Activated naive CD8-positive, alpha-beta T cell treated with anti-CD3 and anti-CD28 coated beads, Interleukin-2, amount 50 U/mL, for 16 hours (primary cell): ENCODE measurements around the gene MRPL20.
"Not testable (repeated sequence)": the region's sequence is repeated elsewhere in the genome, so short reads cannot be mapped to it uniquely, and the experiment has no call there.

Source experiments
- DNase-seq: peaks from one replicate; pipeline ENCODE4 v3.0.0-alpha.2; 2020; ENCODE audit warnings: low read depth, low spot score

The MRPL20 gene

DNA sequence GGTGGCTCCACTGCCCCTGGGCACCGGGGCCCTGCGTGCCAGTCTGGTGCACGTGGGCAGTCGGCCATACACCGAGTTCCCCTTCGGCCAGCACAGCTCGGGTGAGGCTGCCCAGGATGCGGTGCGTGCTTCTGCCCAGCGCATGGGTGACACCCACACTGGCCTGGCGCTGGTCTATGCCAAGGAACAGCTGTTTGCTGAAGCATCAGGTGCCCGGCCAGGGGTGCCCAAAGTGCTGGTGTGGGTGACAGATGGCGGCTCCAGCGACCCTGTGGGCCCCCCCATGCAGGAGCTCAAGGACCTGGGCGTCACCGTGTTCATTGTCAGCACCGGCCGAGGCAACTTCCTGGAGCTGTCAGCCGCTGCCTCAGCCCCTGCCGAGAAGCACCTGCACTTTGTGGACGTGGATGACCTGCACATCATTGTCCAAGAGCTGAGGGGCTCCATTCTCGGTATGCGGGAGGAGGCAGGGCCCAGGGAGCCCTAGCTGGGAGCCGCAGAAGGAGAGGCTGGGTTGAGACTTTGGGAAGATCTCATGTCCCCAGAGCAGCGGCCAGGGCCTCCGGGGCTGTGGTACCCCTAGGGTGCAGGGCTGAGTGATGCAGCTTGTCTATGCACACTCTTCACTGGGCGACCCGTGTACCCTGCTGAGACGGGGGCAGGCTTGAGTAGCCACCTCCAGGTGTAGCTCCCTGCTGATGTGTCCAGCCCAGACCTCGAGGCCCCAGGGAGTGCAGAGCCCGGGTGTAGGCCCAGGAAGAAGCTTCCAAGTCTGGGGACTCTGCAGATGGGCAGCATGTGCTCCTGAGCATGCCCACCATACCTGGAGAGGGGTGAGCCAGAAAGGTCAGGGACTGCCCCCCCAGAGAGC lies 30.2 kb upstream of the MRPL20 start:
- DNase-seq, result no peak

DNA sequence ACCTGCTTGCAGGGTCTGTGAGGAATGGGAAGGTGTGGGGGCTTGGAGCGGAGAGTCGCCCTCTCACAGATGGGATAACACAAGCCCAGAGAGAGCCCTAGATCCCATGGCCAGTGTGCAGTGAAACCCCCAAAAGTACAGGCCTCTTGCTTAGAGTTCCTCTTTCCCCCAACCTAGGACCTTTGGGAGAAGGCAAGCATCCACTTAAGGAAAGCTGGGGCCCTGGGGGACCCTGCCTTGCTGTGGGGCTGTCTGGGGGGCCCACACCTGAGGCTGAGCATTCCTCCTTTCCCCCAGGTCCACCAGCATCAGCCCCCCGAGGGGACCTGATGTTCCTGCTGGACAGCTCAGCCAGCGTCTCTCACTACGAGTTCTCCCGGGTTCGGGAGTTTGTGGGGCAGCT lies 29.5 kb upstream of the MRPL20 start:
- DNase-seq, result no peak

- DNase-seq, result no peak
Observed at GRCh38 chr1:1435911-1436629, 29.0 kb upstream of the MRPL20 start.

GRCh38 chr1:1435106-1435903 lies 28.2 kb upstream of the MRPL20 start, which contains the start of gene VWA1:
Gene VWA1, plus strand, starts transcription at chr1:1435690. Its CDS starts 59 bp downstream, at chr1:1435749.
- peak; percentile 35 for DNase-seq

- no peak for DNase-seq
Observed at GRCh38 chr1:1434824-1435105, 27.7 kb upstream of the MRPL20 start.

GRCh38 chr1:1434131-1434823 lies 27.2 kb upstream of the MRPL20 start:
- no peak for DNase-seq

- peak; percentile 44 for DNase-seq
Observed at GRCh38 chr1:1433804-1434130, 26.7 kb upstream of the MRPL20 start.

DNA sequence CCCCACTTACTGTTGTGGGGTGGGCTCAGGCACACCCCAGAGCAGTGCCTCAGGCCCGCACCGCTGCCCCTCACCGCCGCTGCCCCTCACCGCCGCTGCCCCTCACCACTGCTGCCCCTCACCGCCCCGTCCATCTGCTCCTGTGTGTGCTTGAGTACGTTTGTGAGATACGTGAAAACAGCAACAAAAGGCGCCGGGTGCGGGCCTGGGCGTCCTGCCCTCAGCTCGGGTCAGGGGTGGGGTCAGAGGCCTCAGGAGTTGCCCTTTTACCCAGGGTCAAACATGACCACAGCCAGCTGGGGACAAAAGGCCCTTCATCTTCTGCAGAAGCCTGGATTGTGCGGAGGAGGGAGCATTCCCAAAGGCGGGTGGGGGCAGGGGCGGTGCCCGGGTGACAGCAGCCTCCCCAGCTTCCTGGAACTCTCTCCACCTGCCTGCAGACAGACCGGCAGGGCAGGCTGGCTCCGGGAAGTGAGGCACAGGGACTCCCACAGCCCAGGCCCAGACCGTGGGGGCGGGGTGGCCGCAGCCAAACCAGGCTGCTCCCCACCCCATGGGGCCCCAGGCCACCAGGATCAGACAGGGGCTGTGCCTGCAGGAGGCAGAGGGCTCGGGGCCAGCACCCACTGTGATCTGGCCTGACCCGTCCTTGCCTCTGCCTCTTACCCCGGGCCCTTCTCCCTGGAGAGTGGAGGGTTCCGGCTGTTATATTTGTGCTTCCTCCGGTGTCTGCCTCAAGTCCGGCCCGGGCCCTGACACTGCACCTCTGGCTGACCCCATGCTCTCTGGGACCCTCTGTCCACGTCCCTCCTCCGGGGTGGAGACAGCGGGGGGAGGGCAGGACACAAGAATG lies 26.1 kb upstream of the MRPL20 start:
- DNase-seq, result no peak

GRCh38 chr1:1432274-1432950 lies 25.3 kb upstream of the MRPL20 start:
- DNase-seq, result no peak

DNA sequence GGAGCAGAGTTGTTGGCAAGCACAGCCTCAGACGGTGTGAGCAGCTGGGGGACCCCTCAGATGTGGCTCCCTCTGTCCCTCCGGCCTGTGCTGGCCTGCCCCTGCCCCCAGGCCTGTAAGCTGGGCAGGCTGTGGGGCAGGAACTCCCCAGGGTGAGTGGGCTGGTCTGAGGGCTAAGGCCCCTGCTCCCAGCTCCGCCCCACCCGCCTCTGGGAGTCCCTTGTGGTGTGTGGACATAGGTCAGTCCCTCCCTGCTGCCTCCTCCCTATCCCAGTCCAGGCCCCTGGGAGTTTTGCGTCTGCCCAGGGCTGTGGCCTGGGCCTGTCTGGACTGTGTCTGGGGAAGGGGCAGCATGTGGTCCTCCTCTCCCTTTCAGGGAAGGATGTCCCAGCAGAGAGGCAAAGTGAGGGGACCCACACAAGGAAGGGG lies 24.8 kb upstream of the MRPL20 start:
- DNase-seq, result no peak

DNA sequence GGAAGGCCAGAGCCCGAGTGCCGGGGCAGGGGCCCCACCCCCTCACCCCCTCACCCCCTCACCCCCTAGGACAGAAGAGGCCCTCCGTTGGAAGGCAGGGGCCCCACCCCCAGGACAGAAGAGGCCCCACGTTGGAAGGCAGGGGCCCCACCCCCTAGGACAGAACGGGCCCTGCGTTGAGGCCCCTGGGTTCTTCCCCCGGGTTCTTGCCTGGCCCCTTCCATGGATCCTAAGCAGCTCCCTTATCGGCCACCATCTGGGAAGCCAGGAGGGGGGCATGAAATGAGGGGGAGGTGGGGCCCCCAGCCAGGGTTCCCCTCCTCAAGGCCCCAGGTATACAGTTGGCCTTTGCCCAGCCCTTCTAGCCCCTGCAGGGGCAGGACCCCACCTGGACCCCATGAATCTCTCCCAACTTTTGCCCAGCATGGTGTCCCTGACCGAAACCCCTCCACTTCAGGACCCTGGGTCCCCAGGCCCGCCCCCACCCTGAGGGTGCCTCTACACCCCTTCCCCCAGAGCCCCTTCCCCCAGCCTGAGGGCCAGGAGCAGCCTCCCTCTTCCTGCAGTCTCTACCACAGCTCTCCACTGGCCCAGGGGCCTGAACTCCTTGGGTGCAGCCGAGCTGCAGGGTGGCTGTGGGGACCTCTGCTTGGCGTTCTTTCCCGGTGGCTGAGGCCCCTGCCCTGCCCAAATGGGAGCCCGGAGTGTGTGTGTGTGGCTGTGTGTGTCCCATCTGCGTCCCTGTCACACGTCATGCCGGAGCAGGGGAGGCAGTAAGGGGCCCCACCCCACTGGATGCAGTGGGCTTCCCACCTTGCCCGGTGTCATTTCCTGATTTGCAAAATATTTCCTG lies 24.1 kb upstream of the MRPL20 start:
- DNase-seq, result no peak

DNA sequence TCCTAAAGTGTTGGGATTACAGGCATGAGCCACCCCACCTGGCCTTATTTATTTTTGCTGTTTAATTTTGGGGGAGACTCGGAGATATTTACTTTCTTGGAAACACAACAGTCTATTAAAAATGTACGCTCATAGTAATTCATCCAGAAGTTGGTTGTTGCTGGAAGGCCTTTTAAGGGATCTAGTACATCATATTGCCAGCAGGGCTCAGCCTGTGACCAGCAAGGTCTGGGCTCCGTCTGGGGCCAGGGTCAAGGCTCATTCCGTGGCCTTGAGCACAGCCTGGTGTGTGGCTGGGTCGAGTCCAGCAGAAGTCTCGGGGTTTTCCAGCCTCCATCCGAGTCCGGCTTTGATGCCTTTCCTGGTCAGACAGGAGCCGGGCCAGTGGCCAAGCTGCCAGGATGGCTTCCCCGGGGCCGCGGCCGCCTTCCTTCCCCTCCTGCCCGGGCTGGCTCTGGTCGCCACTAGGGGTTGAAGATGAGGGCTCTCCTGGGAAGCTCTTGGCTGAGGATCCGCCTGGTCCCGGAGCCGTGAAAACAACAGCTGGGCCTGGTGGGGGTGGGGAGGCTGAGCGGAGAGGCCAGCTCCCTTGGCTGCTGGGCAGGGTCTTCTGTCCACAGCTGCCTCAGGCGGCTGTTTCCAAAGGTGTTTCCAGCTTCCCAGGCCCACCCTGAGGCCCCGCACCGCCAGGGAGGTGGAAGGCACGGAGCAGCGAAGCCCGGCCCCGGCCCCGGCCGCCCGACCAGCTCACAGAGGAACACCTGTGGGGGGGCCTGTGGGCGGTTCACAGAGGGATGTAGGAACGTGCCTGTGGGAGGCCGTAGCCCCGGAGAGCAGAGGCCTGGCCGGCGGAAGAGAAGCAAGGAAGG lies 23.3 kb upstream of the MRPL20 start:
- no peak for DNase-seq

DNA sequence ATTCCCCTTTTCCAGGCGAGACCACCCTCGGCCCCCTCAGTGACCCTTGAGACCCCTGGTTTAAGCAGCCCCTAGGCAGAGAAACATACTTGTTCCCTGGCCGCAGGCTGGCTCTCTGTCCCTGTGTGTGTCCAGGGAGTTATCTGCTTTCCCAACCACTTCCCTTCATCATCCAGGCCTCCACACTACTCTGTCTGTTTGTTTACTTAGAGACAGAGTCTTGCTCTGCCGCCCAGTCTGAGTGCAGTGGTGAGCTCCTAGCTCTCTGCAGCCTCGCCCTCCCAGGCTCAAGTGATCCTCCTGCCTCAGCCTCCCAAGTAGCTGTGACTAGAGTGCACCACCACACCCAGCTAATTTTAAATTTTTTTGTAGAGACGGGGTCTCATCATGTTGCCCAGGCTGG lies 22.6 kb upstream of the MRPL20 start:
- no peak for DNase-seq

GRCh38 chr1:1428967-1429366 lies 21.9 kb upstream of the MRPL20 start:
- not testable (repeated sequence) for DNase-seq

DNA sequence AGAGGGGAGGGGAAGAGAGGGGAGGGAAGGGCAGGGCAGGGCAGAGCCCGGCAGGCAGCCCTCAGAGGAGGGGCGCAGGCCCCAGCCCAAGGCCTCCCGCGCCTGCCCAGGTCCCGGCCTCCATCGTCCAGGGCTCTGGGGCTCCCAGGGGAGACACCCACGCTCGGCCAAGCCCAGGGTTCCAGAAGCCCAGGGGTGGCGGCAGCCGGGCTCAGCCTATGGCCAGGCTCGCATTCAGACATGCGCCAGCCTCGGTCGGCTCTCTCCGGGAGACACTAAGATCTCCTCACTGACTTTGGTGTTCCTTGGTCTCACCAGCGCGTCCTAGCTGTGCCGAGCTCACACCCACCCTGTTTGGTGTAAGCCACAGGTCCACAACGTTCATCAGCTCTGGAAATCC lies 21.1 kb upstream of the MRPL20 start:
- DNase-seq, result no peak

DNA sequence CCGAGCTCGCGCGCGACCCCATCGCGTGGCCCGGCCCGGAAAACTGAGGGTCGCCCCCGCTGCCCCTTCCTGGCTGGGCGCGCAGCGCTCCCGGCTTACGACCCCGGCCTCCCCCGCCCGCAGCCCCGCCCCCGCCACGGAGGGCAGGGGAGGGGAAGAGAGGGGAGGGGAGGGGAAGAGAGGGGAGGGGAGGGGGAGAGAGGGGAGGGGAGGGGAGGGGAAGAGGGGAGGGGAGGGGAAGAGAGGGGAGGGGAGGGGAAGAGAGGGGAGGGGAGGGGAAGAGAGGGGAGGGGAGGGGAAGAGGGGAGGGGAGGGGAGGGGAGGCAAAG lies 20.7 kb upstream of the MRPL20 start:
- no peak for DNase-seq

DNA sequence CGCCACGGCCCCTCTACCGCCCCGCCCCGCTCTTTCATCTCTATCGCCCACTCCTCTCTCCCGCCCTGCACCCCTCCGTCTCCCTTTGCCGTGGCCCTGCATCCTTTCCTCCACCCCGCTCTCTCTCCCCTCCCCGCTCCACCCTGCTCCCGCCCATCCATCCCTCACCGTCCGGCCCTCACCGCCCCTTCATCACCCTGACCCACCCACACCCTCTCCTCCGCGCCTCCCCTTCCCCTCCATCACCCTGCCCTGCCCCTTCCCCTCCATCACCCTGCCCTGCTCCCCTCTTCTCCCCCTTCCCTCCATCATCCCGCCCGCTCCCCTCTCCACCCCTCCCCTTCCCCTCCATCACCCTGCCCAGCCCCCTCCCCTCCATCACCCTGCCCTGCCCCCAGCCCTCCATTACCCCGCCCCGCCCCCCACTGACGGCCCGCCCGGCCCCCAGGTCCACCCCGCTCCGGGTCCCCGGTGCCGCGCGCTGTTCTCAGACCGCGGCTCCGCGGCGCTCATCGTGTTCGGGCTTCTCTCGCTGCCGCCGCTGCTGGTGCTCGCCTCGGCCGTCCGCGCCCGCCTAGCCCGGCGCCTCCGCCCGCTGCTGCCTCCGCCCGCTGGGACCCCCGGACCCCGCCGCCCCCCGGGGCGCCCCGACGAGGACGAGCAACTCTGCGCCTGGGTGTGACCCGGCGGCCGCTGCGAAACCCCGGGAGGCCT lies 20.2 kb upstream of the MRPL20 start:
- DNase-seq, result no peak
